LoVo (cell line): ENCODE results near the gene KCTD5.

Source experiments
- DNase-seq: peaks from one replicate; pipeline ENCODE4 v3.0.0-alpha.2; 2016; ENCODE audit warnings: low spot score

KCTD5 gene

DNA sequence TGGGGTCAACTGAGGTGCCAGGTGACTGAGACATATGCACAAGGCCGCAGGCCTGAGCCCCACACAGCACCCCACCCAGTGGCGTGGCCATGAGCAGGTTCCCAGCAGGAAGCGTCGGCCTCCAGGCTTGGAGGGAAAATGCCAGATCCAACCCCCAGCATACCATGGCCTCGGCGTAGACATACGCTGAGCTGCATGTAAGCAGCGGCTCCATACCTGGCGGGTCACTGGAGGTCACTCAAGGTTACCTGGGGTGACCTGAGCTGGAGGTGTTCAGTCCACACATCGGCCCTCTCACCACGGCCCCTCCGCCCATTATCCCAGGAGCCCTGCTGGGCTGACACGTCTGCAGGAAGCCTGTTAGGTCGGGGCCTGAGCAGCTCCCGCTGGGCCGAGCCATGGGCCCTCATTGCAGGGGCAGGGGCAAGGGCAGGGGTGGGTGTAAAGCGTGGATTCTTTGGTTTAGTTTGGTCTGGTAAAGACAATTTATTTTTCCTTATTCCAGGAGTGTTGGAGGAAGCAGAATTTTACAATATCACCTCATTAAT lies 15.2 kb downstream of the KCTD5 start:
- no peak for DNase-seq

DNA sequence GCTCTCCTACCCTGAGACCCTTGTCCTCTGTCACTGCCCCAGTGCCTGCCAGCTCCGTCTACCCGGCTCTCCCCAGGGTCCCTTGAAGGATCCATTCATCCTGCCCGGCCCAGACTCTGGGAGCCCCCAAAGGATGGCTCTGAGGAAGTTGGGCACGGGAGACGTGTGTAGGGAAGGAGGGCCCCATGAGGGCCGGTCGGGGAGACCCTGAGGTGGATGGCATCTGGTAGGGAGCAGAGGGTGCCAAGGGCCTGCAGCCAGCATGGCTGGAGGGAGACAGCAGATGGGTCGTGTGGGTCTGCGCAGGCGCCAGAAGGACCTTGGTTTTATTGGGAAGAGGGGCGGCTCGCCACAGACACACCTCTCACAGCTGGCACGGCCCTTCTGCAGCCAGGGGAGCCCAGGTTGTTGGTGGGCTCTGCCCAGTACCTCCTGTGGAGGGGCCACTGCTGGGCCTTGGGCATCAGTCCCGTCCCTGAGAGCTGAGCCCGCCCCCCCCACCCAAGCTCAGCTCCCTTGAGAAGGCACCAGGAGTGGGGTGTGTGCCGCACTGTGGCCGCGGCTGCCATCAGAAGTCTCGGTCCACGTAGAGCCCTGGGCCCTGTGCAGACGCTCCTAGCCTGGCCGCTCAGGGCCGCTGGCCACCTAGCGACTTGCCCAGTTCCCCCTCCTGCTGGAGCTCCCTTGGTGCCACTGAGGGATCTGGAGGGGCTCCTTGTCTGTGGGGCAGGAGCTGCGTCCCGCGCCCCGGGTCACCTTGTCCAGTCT lies 16.0 kb downstream of the KCTD5 start:
- DNase-seq = no peak

DNA sequence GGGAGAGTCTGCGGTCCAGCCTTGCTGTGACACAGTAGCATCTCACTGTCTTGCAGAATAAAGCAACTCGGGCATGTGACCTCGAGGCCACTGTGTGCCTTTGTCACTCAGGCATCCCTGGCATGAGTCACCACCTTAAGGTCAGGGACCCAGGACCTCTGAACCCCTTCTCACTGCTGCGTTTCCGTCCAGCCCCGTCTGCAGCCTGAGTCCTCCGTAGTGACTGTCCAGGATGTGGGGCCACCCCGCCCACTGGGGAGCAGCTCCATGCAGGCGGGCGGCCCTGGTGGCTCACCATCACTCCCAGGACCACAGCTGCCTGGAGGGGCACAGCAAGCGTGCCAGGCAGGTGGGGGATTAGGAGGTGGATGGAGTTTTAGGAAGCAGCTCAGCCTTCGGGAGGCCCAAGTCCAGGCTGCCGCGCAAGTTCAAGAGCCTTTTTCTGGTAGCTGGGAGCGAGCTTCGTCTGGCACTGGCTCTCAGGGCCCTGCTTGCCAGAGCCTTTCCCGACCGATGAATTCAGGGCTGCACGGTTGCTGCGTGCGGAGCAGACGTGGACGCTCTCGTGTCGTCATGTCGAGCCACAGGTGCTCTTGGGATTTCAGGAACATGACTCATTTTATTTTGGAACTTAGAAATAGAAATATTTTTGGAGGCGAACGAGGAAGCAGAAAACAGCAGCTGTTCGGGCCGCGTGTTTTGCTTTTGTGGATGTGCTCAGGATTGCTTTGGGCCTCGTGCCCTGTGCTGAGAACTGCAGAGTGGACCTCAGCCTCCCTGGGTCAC lies 16.8 kb downstream of the KCTD5 start:
- no peak for DNase-seq

DNA sequence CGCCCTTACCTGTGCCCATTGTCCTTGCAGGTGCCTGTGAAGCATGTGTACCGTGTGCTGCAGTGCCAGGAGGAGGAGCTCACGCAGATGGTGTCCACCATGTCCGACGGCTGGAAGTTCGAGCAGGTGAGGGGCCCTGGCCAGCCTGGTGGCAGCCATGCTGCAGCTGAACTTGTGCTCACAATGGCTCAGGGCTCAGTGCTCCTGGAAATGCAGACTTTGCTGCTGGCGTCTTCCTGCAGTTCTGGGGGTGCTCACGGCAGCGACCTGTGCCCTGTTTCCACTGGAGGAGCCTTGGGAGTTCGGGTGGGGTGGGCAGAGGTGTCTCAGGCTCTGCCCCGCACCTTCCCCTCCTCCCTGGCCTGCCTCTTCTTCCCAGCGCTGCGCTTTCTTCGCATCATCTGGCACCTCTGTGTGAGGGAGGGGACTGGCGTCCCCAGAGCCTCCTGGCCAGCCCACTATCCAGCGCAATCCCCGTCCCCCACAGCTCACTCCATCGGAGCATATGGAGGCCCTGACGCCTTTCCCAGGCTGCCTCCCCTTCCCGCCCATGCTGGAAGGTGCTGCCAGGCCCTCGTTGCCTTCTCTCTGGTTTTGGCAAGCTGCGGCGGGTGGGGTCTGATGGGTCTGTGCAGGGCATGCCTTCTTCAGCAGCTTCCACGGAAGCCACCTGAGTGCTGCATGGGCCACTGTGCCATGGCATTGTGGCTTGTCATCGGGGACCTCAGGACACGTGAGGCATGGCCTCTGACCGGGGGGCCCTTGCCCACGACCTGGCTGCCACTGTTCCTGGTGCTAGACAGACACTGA lies 17.7 kb downstream of the KCTD5 start:
- no peak for DNase-seq

DNA sequence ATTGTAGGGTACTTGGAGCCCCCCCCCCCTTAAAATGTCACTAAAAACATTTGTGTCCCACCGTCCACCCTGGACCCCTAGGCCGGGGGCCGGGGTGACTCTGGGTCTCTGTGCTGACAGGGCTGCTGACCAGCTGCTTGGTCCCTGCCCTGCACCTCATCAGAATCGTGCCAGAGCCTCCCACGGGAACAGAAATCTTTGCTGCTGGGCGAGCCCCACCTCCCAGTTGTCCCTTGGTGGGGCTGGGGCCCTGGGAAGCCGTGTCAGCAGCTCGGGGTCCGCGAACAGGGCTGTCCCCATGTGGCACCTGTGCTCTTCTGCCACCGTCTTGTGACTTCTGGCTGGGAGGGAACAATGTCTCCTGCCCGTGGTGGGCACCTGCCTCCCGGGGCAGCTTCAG lies 18.5 kb downstream of the KCTD5 start:
- no peak for DNase-seq

DNA sequence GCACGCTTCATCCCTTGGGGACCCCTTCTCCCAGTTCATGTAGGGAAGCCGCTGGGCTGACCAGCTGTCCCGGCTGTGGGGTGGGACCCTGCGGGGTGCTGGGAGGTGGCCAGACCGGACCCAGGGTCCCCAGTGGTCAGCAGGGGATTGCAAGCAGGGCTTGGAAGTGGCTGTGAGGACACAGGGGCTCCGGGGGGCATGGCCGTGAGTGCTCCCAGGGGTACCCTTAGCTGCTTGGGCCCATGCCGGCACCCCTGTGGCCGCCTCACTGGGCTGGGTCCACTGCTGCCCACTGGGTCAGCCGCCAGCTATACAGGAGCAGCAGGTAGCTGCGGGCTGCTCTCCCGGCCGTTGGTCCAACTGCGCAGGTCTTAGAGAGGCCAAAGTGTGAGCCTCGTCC lies 18.9 kb downstream of the KCTD5 start:
- no peak for DNase-seq

DNA sequence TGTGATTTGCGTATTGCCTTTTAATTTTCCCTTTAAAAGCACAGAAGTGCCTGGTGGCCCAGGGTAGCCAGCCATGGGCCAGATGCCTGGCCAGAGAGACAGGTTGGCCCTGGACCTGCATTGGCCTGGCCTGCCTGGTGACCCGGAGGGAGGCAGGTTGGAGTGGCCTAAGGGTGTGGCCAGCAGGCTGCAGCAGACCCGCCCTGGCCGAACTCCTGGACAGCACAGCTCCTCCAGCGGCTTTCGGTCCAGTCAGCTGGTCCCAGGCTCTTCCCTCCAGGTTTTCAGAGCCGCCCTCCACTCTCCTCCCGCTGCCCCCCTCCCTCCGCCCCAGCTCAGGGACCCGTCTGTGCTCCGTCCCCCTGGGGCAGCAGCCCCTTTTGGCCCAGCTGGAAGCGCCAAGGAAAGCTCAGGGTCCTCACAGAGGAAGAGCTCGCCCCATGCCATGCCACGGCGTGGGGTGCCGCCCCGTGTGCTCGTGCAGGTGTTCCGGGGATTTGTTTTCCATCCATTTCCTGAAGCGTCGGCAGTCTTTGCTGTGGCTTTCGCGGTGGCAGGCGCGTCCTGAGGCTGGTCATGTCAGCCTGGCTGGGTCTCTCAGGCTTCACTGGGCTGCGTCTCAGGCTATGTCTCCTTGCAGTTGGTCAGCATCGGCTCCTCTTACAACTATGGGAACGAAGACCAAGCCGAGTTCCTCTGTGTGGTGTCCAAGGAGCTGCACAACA lies 19.6 kb downstream of the KCTD5 start:
- DNase-seq = no peak

DNA sequence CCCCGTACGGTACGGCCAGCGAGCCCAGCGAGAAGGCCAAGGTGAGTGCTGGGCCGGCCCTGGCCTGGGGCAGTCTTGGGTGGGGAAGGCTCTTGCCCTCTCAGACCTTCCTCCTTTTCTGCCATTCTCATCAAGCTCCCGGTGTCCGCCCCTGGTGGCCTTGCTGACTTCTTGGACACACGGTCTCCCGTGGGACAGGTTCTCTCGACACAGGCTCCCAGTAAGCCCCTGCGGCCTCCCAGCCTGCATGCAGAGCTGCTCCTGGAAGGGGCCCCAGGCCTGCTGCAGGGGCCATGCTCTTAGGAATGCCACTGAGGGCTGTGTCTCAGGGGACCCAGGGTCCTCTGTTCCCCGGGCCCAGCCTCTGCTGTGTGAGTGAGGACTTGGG lies 20.1 kb downstream of the KCTD5 start:
- no peak for DNase-seq

DNA sequence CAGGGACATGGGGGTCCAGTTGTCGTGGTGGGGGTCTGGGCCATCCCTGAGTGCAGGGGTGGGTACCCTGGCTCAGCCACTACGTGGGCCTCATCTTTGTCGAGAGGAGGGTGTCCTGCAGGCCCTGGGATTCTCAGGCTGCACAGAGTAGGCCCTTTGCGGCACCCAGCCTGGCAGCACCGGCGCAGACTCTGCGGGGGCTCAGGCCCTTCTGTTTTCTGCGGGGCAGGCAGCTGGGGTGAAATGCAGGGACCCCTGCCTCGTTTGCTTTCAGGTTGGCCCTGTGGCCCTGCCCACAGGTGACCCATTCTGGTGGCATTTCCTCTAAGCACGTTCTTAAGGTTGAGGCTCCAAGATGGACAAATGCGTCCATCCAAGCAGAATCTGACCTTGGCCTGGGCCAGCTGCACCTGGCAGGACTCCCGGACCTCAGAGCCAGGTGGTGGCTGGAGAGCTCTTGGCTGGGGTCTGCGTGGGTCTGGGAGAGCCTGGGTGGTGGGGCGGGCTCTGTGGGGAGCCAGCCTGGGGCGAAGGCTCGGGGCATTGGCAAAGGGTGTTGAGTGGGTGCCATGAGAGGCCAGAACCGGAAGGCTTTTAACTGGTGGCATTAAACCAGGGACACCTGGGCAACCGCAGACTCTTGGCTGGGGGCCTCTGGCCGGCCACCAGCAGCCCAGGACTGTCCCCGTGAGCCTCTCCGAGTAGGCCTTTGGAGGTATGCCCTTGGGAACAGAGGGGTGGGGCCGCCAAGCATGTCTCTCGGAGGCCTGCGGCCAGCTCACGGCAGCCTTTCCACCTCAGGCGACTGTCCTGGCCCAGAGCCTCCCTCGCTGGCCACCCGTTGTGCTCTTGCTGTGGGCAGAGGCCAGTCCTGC lies 20.8 kb downstream of the KCTD5 start:
- DNase-seq = no peak

DNA sequence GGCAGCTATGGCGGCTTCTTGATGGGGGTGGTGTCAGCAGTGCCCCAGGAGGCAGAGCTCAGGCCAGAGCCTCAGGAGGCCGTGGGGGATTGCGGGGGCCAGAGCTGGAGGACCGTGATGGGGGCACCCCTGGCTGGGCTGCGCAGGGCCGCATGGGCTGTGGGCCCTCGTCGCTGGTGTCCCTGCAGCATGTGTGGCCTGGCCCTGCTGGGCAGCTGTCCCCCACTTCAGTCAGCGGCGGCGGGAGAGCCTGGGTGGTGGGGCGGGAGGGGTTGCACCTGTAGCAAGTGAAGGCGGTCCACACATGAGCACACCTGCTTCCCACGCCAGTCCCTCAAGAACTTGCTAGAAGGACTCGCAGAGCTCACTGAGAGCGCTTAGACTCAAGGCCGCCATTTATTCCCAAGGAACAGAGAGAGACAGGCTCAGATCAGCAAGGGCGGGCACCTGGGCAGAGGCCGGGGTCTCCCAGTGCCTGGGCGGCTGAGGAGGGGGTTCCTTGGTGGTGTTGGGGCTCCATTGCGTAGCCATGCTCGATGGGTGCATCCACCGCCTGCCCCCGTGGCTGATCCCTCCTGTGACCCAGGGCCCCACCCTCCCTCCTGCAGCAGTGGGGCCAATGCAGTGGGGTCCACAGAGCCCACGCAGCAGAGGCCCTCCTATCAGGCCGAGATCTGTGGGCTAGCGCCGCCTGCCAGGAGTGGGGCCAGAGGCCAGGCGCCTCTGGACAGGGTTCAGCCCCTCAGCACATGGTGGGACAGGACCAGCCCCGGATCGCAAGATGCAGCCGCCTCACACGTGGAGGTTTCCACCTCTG lies 22.1 kb downstream of the KCTD5 start:
- no peak for DNase-seq

DNA sequence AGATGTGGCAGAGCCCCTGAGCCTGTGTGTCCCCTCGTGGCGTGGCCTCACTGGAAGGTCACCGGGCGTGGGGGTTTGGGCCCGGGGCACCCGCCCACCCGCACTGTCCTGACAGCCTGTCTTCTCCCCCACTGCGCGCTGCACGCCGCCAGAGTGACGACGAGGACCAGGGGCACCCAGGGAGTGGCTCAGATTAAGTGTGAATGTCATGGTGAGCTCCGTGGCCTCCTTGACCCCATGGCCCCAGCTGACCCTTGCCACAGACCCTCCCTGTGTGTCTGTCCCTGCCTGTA lies 22.6 kb downstream of the KCTD5 start:
- no peak for DNase-seq

DNA sequence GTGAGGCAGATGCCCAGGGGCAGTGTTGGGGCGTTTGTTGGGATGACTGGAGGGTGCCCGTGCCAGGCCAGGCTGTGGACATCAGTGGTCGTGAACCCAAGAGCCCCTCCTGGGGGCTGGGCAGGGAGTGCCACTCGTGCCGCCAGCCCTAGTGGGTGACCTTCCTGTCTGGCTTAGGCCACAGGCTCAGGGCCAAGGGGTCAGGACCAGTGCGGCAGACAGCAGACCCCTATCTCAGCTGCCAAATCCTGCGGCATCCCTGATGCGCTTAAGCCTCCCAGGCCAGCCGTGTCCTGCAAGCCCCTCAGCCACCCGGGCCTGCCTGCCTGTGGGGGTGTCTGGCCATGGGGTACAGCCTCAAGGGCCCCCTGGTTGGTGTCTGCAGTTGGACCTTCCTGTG lies 23.0 kb downstream of the KCTD5 start:
- DNase-seq = no peak

DNA sequence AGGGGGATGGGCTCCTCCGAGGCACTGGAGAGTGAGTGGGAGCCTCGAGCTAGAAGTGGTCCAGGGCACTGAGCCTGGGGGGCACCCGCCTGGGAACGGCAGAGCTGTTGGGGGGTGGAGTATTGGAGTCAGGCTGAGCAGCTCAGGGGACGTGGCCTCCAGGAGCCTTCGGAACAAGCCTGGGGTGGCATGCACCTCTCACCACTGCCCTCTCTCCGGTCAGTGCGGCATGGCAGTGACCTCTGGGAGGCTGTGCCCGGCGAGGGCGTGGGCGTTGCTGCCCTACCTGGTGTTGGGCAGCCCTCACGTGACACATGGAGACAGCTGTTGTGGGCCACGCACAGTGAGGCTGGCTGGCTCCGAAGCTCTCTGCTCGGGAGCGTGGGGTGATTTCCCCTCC lies 23.8 kb downstream of the KCTD5 start:
- no peak for DNase-seq

DNA sequence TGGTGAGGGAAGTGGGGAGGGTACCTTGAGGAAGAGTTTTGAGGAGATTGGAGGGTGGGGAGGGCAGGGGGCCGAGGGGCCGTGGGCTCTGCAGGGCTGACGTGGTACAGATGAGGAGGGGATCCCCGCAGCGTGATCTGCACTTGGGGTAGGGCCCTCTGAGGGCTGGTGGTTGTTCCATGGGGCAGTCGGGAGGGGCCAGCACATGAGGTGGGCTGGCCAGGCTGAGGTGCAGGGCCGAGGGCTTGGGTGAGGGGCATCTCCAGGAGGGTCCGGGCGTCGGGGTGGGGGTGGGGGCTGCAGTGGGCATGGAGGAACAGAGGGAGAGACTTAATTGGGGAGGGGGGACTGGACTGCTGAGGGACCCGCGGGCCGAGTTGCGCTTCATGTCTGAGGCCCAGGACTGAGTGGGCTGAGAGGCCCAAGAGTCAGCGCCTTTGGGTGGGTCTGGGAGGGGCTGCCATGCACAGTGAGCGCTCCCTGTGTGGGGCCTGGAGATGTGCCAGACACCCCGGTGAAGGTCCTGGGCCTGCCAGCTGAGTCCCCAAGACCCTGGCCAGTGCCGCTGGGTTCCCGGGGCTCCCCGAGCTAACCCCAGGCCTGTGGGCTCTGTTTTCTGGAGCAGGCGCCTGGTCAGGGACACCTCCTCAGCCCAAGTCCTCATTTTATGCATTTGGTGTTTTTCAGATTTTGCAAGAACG lies 24.4 kb downstream of the KCTD5 start:
- DNase-seq = no peak

DNA sequence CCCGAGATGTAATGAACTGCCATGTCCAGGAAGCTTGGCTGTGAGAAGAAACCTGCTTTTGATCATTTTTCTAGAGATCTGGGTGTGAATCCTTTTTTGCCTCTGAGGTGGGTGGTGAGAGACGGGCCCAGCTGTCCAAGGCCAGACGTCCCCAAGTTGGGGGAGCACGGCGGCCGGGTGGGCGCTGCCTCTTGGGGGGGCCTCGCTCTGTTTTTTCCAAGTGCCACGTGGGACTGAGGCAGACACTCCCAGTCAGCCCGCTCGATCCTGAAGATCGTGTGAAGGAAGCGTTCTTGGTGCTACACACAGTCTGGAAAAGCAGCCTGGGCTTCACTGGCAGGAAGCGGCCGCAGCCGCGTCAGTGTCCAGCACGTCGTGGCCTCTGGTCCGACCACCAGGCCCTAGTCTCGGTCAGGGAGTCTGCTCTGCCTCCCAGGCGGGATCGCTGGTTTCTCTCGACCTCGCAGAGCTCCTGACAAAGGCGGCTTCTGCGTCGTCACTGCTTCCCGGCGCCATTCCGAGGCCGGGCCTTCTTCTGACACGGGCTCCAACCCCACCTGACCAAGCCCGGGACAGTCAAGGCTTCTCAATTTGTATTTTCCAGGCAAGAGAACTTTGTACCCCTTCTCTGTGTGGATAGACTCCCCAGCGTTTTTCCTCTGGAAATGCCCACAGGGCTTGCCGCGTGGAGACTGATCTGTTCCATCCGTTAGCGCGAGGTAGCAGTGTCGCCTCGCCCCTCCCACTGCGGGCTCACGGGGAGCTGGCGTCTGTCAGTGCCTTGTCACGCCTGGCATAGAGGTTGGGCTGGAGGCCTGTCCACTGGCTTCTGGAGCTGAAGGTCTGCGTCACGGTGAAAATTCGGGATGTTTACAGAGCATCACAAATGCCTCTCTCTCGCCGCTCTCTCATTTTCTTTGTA lies 25.3 kb downstream of the KCTD5 start:
- DNase-seq = no peak

DNA sequence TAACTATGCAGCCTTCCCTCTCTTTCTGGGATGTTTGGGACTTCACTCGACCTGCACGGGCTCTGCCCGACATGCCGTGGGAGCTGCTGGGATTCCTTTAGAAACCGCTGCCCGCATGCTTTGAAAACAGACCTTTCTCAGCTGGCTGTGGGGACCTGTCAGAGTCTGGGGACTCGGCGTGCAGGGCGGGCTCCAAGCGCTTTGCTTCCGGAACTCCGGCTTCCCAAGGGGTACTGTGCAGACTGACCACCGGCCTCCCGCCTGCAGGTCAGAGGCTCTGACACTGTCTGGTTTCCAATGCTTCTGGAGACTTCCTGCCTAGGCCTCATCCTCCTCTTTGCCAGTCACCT lies 25.9 kb downstream of the KCTD5 start:
- no peak for DNase-seq

DNA sequence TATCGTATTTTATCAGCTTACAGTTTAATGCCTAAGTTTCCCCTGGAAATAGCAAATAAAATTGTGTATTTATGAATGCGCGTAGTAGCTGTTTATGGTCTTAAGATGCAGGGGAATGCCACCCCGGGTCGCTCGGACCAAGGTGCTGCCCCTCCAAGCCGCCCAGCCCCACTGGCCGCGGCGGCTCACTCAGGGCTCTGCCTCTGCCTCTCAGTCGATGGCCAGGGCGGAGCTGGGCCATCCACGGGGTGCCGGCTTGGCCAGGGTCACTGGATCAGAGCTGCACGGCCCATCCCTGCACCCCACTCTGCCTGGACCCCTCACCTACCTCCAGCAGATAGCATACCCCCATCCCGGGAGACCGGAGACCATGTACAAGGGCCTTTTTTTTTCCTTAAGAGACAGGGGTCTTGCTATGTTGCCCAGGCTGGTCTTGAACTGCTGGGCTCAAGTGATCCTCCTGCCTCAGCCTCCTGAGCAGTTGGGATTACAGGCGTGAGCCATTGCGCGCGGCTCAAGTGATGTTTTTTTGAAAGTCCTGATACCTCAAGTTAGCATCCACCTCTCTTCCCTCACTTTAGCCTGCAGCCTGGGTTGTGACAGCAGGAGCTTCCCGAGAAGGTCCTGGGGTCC lies 26.7 kb downstream of the KCTD5 start:
- DNase-seq = no peak

DNA sequence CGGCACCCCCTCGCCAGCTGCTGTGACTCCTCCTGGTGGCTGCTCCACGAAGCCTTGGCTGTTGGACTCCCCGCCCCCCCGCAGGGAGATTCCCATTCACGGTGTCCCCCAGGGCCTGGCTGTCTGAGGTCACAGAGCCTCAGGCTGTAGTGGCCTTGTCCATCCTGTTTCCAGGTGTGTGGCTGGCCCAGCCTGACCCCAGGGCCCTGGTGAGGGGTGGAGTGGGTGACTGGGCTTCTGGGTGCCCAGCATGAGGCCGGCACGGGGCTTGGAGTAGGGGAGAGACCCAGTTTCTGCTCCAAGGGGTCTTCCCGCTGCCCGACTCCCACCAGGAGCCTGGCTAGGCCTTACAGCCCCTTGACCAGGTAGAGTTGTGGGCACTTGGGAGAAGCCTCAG lies 27.3 kb downstream of the KCTD5 start:
- no peak for DNase-seq
